Natural killer cell (primary cell): ENCODE data around the gene BICD1. TPM values are rescaled to one million over a fixed set of nuclear protein-coding genes. Genes with fewer than 3 reads are reported as not detected.

Source experiments
- ATAC-seq, 3 donors: fragments of 150-1000 bp in 2 of 3; fragments of 200-7000 bp in 1 of 3; cut with Tn5 transposase; 1 replicate in 1 of 3; 2 replicates in 2 of 3; pipeline ENCODE4 v1.10.0; 2021; ENCODE audit warnings: mild to moderate bottlenecking in 2 of 3, moderate library complexity in 2 of 3
- DNase-seq, 2 donors: peaks; one replicate each; pipeline versions ENCODE4 v3.0.0 to v3.0.0-alpha.2; 2013 to 2021; ENCODE audit warnings: mixed read lengths in 1 of 2
- H3K27ac ChIP-seq: one replicate; pipeline ENCODE4 v1.5.1; 2013; ENCODE audit warnings: mild to moderate bottlenecking, low read length
- H3K27me3 ChIP-seq: one replicate; pipeline ENCODE4 v1.6.1; 2013; ENCODE audit warnings: low read length; ENCODE audit not compliant: control insufficient read depth, insufficient read depth
- H3K36me3 ChIP-seq: one replicate; pipeline ENCODE4 v1.6.1; 2013; ENCODE audit warnings: low read length; ENCODE audit not compliant: control insufficient read depth, insufficient read depth
- H3K4me1 ChIP-seq: one replicate; pipeline ENCODE4 v1.6.1; 2013; ENCODE audit warnings: low read length; ENCODE audit not compliant: control insufficient read depth, insufficient read depth
- H3K4me3 ChIP-seq: one replicate; pipeline ENCODE4 v1.5.1; 2013; ENCODE audit warnings: low read length
- H3K9me3 ChIP-seq: one replicate; pipeline ENCODE4 v1.6.1; 2013; ENCODE audit warnings: low read length; ENCODE audit not compliant: control insufficient read depth, insufficient read depth
- H3K27ac Mint-ChIP-seq, 2 donors: one replicate each; pipeline ENCODE4 v1.8.0; 2022; ENCODE audit warnings: mild to moderate bottlenecking in 2 of 2, mixed read lengths in 2 of 2, moderate library complexity in 1 of 2
- H3K27me3 Mint-ChIP-seq, 2 donors: one replicate each; pipeline ENCODE4 v1.8.0; 2022; ENCODE audit warnings: low read depth in 2 of 2, mixed read lengths in 2 of 2
- H3K36me3 Mint-ChIP-seq: one replicate; pipeline ENCODE4 v1.8.0; 2022; ENCODE audit warnings: mixed read lengths
- H3K4me1 Mint-ChIP-seq, 2 donors: one replicate each; pipeline ENCODE4 v1.8.0; 2022; ENCODE audit warnings: mixed read lengths in 2 of 2
- H3K4me3 Mint-ChIP-seq: one replicate; pipeline ENCODE4 v1.8.0; 2022; ENCODE audit warnings: mild to moderate bottlenecking, moderate library complexity, mixed read lengths
- H3K9me3 Mint-ChIP-seq, 2 donors: one replicate each; pipeline ENCODE4 v1.8.0; 2022; ENCODE audit warnings: mixed read lengths in 2 of 2
- CTCF ChIP-seq: fragments of 200-600 bp; IDR thresholded peaks from one replicate; pipeline ENCODE4 v1.8.0; 2022; ENCODE audit warnings: antibody characterized with exemption
- WGBS: methylation state at CpG from one replicate; pipeline ENCODE4 v1.1.7; 2013; ENCODE audit warnings: missing lambda C conversion rate; ENCODE audit not compliant: insufficient coverage; 5-methylcytosine and 5-hydroxymethylcytosine counted together
- intact Hi-C: fragments of 100-400 bp; cut with micrococcal nuclease; formaldehyde crosslinking; loops from one replicate; pipeline ENCODE4 v1.14.2; 2022
- total RNA-seq, 4 donors: library from RNA; stranded (reverse); fragments of 120-200 nt in 1 of 4; gene quantifications; one replicate each; pipeline versions ENCODE4 v1.2.3 to v1.2.4, GENCODE V29; 2013 to 2022

Gene BICD1
- total RNA-seq, 3 donors from 2014 or later (not counting 1 experiment from before 2014, with no cell fraction given), result 10.0 to 16.0 (median 15.5) TPM

GRCh38 chr12:32151086-32151485 lies 44.4 kb downstream of the BICD1 start:
- intact Hi-C loops, result no loop called here
- Histone ChIP-seq H3K4me3 (no peak overlapping the region), H3K36me3 (no peaks in the 10 kb centered on the region), H3K4me1 (no peaks in the 10 kb centered on the region), H3K27ac (no peak overlapping the region), H3K9me3 (no peaks in the 10 kb centered on the region), H3K27me3 (no peaks in the 10 kb centered on the region)
- DNase-seq (no peak), ATAC-seq (no peak)
- no peaks in the 10 kb centered on the region for H3K36me3 Mint-ChIP-seq
- no peak overlapping the region for H3K4me3 Mint-ChIP-seq
- no peak for TF ChIP-seq CTCF
- no peaks in the 10 kb centered on the region for H3K9me3 Mint-ChIP-seq
- H3K27ac Mint-ChIP-seq, result no peak overlapping the region
- WGBS, result 100% methylated on average over 1 of the region's 1 CpG
- no peaks in the 10 kb centered on the region for H3K27me3 Mint-ChIP-seq
- H3K4me1 Mint-ChIP-seq, result no peaks in the 10 kb centered on the region

- Mint-ChIP-seq H3K4me1 (no peaks in the 10 kb centered on the region), H3K27ac (no peak overlapping the region), H3K27me3 (no peaks in the 10 kb centered on the region), H3K36me3 (no peaks in the 10 kb centered on the region), H3K4me3 (no peak overlapping the region), H3K9me3 (no peaks in the 10 kb centered on the region)
- ATAC-seq (no peak), DNase-seq (no peak)
- Histone ChIP-seq H3K9me3 (no peaks in the 10 kb centered on the region), H3K27ac (no peak overlapping the region), H3K4me3 (no peak overlapping the region), H3K27me3 (no peaks in the 10 kb centered on the region), H3K4me1 (no peaks in the 10 kb centered on the region), H3K36me3 (no peaks in the 10 kb centered on the region)
- intact Hi-C loops, result no loop called here
- TF ChIP-seq CTCF, result no peak
Observed at GRCh38 chr12:32151552-32151951, 44.9 kb downstream of the BICD1 start.

GRCh38 chr12:32155041-32155440 lies 48.4 kb downstream of the BICD1 start:
- Histone ChIP-seq H3K27me3 (no peaks in the 10 kb centered on the region), H3K36me3 (no peaks in the 10 kb centered on the region), H3K4me3 (no peak overlapping the region), H3K4me1 (peaks cover 4% of the 10 kb centered on the region), H3K27ac (no peak overlapping the region), H3K9me3 (no peaks in the 10 kb centered on the region)
- Mint-ChIP-seq H3K4me3 (no peak overlapping the region), H3K27me3 (no peaks in the 10 kb centered on the region), H3K27ac (no peak overlapping the region), H3K4me1 (peaks cover 6 to 17% of the 10 kb centered on the region in 2 donors), H3K9me3 (no peaks in the 10 kb centered on the region), H3K36me3 (no peaks in the 10 kb centered on the region)
- intact Hi-C loops, result no loop called here
- no peak for TF ChIP-seq CTCF
- DNase-seq, result no peak
- 88% methylated on average over 3 of the region's 3 CpGs for WGBS
- no peak for ATAC-seq

- Histone ChIP-seq H3K4me3 (no peak overlapping the region), H3K36me3 (no peaks in the 10 kb centered on the region), H3K9me3 (no peaks in the 10 kb centered on the region), H3K4me1 (peaks cover 4% of the 10 kb centered on the region), H3K27ac (no peak overlapping the region), H3K27me3 (no peaks in the 10 kb centered on the region)
- no peaks in the 10 kb centered on the region for H3K27me3 Mint-ChIP-seq
- no peak overlapping the region for H3K27ac Mint-ChIP-seq
- ATAC-seq (no peak), DNase-seq (no peak)
- no peak overlapping the region for H3K4me3 Mint-ChIP-seq
- WGBS, result 71% methylated on average over 4 of the region's 4 CpGs
- no peak for TF ChIP-seq CTCF
- peaks cover 12 to 19% of the 10 kb centered on the region in 2 donors for H3K4me1 Mint-ChIP-seq
- H3K36me3 Mint-ChIP-seq, result no peaks in the 10 kb centered on the region
- H3K9me3 Mint-ChIP-seq, result no peaks in the 10 kb centered on the region
- intact Hi-C loops, result no loop called here
Observed at GRCh38 chr12:32155961-32156529, 49.4 kb downstream of the BICD1 start.
